Kidney (tissue), 14 donors: ENCODE measurements around the gene CLCN7. TPM values are rescaled to one million over a fixed set of nuclear protein-coding genes. Genes with fewer than 3 reads are reported as not detected.
A peak's percentile ranks its signal among the peaks of the same experiment; 100 is the strongest.

Experiments used
- DNase-seq, 5 donors: peaks; one replicate each; pipeline ENCODE4 v3.0.0-alpha.2; 2013 to 2020
- FAIRE-seq: peaks from 2 replicates; lab custom pipeline; 2012; peaks lifted over from hg19 to GRCh38; lab: Jason Lieb, UNC
- H3K27ac ChIP-seq, 2 donors: one replicate each; pipeline ENCODE4 v1.7.0; 2013; ENCODE audit warnings: low read depth in 2 of 2, low read length in 2 of 2, inconsistent platforms in 1 of 2
- H3K27me3 ChIP-seq: one replicate; pipeline ENCODE4 v1.7.1; 2013; ENCODE audit warnings: low read length, inconsistent platforms; ENCODE audit not compliant: control insufficient read depth, insufficient read depth
- H3K36me3 ChIP-seq, 3 donors: one replicate each; pipeline versions ENCODE4 v1.7.0 to v1.7.1; 2013; ENCODE audit warnings: low read length in 3 of 3, control low read depth in 1 of 3, inconsistent platforms in 1 of 3; ENCODE audit not compliant: insufficient read depth in 3 of 3, control insufficient read depth in 2 of 3
- H3K4me1 ChIP-seq, 3 donors: one replicate each; pipeline versions ENCODE4 v1.7.0 to v1.7.1; 2013; ENCODE audit warnings: low read length in 3 of 3, inconsistent platforms in 1 of 3, low read depth in 1 of 3; ENCODE audit not compliant: control insufficient read depth in 2 of 3, insufficient read depth in 2 of 3
- H3K4me3 ChIP-seq, 3 donors: one replicate each; pipeline versions ENCODE4 v1.7.0 to v1.8.1; 2013; ENCODE audit warnings: low read length in 3 of 3, control low read depth in 1 of 3, inconsistent platforms in 1 of 3
- H3K9ac ChIP-seq, 3 donors: one replicate each; pipeline versions ENCODE4 v1.7.0 to v1.7.1; 2013; ENCODE audit warnings: low read length in 3 of 3, control low read depth in 1 of 3, inconsistent platforms in 1 of 3
- H3K9me3 ChIP-seq, 3 donors: one replicate each; pipeline versions ENCODE4 v1.7.0 to v1.7.1; 2013; ENCODE audit warnings: low read length in 3 of 3, control low read depth in 1 of 3, inconsistent platforms in 1 of 3; ENCODE audit not compliant: control insufficient read depth in 2 of 3, insufficient read depth in 1 of 3
- CTCF ChIP-seq: IDR thresholded peaks from 3 replicates; pipeline ENCODE4 v1.5.1; 2012; ENCODE audit warnings: mild to moderate bottlenecking, moderate library complexity, borderline replicate concordance; ENCODE audit not compliant: insufficient read depth; ENCODE audit errors: extremely low read depth
- intact Hi-C: fragments of 100-400 bp; cut with DNase I; formaldehyde crosslinking; loops from one replicate; pipeline ENCODE4 v1.11.1; 2022
- polyA plus RNA-seq: library from polyadenylated mRNA; stranded (reverse); fragments of 350-450 nt; fragmentation: Illumina TruSeq; extraction: RNeasy Lipid Tissue Mini Kit (QIAGEN cat#74804); gene quantifications from one replicate; pipeline ENCODE4 v1.2.3, GENCODE V29; 2014; ENCODE audit warnings: low read depth, low replicate concordance; ENCODE audit not compliant: insufficient read depth
- total RNA-seq: library from RNA; stranded (reverse); fragmentation: NEBNext Ultra II Directional; extraction: Animal tissue kit (Norgen Biotek cat#: 25700); gene quantifications from one replicate; pipeline ENCODE4 v1.2.1, GENCODE V29; 2021
- donor health status: control.
- donor health status: control.
- donor health status: control.
- donor health status: control.
- donor health status: control.
- donor health status: DM: yes; HTN: yes; CAD: no.
- donor health status: Normal renal cell carcinoma (clear cell type).

Gene CLCN7
- total and polyA plus RNA-seq, 2 donors from 2014 or later, result 38.9 to 92.5 TPM

- Histone ChIP-seq H3K4me3 (no peak overlapping the region), H3K4me1 (no peaks in the 10 kb centered on the region), H3K27me3 (no peaks in the 10 kb centered on the region), H3K36me3 (peaks cover 0 to 11% (median 9%) of the 10 kb centered on the region in 3 donors), H3K9ac (no peak overlapping the region), H3K27ac (no peak overlapping the region), H3K9me3 (no peaks in the 10 kb centered on the region)
- FAIRE-seq, result no peak
- no peak for DNase-seq
- no peak for TF ChIP-seq CTCF
- intact Hi-C loops, result no loop called here
These were observed 14.2 kb downstream of the CLCN7 start for GRCh38 chr16:1460602-1461138.

GRCh38 chr16:1459967-1460366 lies 14.9 kb downstream of the CLCN7 start:
- H3K9ac ChIP-seq, result no peak overlapping the region
- intact Hi-C loops, result no loop called here
- no peaks in the 10 kb centered on the region for H3K27me3 ChIP-seq
- no peak overlapping the region for H3K27ac ChIP-seq
- H3K4me1 ChIP-seq, result no peaks in the 10 kb centered on the region
- FAIRE-seq (no peak), DNase-seq (no peak)
- no peak overlapping the region for H3K4me3 ChIP-seq
- H3K9me3 ChIP-seq, result no peaks in the 10 kb centered on the region
- peaks cover 0 to 15% (median 10%) of the 10 kb centered on the region in 3 donors for H3K36me3 ChIP-seq
- no peak for TF ChIP-seq CTCF

- H3K27me3 ChIP-seq, result no peaks in the 10 kb centered on the region
- H3K4me3 ChIP-seq, result no peak overlapping the region
- no peaks in the 10 kb centered on the region for H3K4me1 ChIP-seq
- H3K9me3 ChIP-seq, result no peaks in the 10 kb centered on the region
- no peak overlapping the region for H3K9ac ChIP-seq
- intact Hi-C loops, result no loop called here
- no peak for FAIRE-seq
- peak in 1 of 5 donors; percentile 68 for DNase-seq
- H3K36me3 ChIP-seq, result peaks cover 0 to 15% (median 10%) of the 10 kb centered on the region in 3 donors
- TF ChIP-seq CTCF, result no peak
- no peak overlapping the region for H3K27ac ChIP-seq
These were observed 15.9 kb downstream of the CLCN7 start for GRCh38 chr16:1458977-1459341.
